Middle frontal gyrus (tissue), 1 donor: ENCODE data around the gene EEF1AKMT1.
A peak's percentile ranks its signal among the peaks of the same experiment; 100 is the strongest.

ENCODE experiments used
- DNase-seq: peaks from one replicate; pipeline ENCODE4 v3.0.0-alpha.2; 2015; ENCODE audit warnings: low spot score; ENCODE audit errors: extremely low spot score

Gene EEF1AKMT1

DNA sequence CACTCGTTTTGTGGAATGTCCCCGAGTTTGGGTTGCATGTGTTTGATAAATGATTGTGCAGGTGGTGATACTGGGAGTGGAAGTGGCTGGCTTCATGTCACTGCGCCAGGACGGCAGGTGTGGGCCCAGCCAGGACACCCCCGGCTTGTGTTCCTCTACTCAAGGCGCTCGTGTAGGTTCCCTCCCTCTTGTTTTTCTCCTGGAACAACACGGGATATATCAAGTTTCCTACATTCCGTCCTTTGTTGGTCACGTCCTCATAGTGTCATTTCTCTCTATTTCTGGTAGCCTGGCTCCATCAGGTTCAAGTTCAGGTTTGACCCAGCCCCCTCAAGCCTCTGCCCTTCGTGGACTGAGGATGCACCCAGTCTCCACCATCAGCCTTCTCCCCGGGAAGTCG is 54.0 kb downstream of the EEF1AKMT1 start:
- no peak for DNase-seq

DNA sequence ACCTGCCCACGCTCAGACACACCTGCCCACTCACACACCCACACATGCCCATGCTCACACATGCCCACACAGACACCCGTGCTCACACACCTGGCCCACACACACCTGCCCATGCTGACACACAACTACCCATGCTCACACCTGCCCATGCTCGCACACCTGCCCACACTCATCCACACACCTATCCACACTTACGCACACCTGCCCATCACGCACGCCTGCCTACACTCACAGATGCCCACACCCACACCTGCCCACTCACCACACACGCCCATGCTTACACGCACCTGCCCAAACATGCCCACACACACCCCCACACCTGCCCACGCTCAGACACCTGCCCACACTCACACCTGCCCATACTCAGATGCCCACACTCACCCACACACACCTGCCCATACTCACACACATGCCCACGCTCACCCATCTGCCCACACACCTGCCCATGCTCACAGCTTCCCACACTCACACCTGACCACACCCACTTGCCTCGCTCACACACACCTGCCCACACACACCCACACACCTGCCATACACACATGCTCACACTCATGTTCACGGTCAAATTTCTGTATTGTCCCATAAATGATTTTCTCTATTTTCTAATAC is 54.7 kb downstream of the EEF1AKMT1 start:
- no peak for DNase-seq

DNA sequence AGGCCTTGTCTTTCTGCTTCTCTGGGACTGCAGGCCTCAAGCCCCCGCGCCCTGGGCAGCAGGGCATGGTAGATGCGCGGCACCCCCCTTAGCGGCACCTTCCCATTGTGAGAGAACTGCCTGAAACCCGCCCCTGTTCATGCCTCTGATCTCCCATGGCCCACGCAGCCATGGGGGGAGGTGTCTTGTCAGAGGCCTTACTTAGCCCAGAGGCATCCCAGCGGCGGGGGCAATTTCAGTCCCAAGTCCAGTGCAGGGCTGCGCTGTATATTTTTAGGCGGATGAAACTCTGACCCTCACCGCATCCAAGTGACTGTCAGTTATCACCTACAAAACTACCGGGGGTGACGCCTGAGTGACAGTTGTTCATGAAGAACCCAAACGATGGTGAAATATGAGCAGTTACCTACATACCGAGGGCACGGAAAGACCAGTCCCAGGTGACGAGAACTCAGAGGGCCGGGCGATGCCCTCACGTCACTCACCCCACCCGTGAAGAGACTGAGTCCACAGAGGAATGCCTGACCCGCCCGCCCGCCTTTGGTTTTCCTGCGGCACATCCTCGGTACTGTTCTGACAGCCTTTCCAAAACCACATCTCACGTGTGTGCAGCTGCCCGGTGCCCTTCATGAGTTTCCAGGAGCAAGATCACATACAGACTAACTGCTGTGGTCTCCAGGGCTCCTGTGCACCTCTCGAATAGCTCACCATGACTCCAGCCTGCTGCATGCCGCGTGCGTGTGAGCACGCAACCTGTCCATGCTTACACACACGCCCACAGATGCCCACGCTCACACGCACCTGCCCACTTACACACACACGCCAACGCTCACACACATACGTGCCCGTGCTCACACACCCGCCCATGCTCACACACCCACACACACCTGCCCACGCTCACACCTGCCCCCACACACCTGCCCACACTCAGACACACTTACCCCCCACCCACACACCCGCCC is 55.9 kb downstream of the EEF1AKMT1 start:
- no peak for DNase-seq

DNA sequence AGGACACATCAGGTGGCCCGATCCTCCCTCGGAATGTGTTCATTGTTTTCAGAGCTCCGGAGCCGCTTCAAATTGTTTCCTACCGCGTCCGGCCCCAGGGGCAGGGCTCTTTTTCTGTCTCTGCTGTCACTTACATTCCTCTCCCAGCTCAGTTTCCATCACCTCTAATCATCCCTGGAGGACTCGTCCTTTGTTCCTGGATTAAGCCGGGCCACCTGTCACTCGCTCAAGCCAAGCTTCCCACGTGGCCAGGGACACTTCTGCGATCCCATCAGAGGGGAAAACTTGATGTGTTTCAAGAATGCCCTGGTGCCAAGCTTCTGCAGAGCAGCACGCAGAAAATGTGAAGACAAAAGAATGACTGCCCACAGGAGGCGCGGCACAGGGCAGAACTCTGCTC is 56.8 kb downstream of the EEF1AKMT1 start:
- no peak for DNase-seq

- DNase-seq, result no peak
Measured at GRCh38 chr13:20715330-20715712, 58.4 kb downstream of the EEF1AKMT1 start.

- no peak for DNase-seq
Measured at GRCh38 chr13:20714563-20715329, 59.0 kb downstream of the EEF1AKMT1 start.

GRCh38 chr13:20714161-20714560 is 59.6 kb downstream of the EEF1AKMT1 start:
- DNase-seq, result no peak

DNA sequence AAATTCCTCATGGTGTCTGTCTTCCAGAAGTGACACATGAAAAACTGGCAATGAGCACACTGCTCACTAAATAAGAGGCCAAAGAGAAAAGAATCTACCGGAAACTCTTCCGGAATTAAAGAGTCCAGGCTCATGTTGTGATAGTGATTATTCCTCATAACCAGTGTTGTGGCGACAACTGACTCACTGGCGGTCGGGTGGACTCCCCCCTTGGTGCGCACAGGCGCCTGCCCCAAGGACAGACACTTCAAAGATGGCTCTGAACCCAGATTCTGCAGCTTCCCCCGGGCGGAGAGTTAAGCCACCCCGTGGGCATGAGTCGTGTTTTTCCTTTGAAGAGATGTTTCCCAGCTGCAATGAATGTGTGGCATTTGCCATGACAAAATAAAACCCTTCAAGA is 60.0 kb downstream of the EEF1AKMT1 start:
- DNase-seq, result no peak

GRCh38 chr13:20713014-20713376 is 60.8 kb downstream of the EEF1AKMT1 start:
- DNase-seq, result no peak

- DNase-seq, result no peak
Measured at GRCh38 chr13:20711301-20712044, 62.3 kb downstream of the EEF1AKMT1 start.

- DNase-seq, result no peak
Measured at GRCh38 chr13:20709782-20710181, 64.0 kb downstream of the EEF1AKMT1 start.

DNA sequence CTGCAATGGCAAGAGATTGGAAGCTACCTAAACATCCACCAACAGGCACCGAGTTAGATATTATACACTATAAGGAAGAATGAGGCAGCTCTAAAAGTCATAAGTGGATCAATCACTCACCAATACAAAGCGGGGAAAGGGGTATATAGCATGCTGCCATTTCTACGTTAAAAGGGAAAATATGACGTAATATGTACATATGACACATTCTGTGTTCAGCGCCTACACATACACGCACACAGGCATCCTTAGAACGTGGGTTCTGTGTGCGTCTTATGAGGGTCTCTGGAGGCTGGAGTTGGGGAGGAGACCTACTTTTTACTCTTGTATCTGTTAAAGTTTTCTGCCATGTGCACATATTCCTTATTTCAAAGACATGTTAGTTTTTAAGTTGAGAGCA is 64.4 kb downstream of the EEF1AKMT1 start:
- no peak for DNase-seq

- DNase-seq, result no peak
Measured at GRCh38 chr13:20708216-20708615, 65.5 kb downstream of the EEF1AKMT1 start.

GRCh38 chr13:20706661-20707060 is 67.1 kb downstream of the EEF1AKMT1 start:
- no peak for DNase-seq

DNA sequence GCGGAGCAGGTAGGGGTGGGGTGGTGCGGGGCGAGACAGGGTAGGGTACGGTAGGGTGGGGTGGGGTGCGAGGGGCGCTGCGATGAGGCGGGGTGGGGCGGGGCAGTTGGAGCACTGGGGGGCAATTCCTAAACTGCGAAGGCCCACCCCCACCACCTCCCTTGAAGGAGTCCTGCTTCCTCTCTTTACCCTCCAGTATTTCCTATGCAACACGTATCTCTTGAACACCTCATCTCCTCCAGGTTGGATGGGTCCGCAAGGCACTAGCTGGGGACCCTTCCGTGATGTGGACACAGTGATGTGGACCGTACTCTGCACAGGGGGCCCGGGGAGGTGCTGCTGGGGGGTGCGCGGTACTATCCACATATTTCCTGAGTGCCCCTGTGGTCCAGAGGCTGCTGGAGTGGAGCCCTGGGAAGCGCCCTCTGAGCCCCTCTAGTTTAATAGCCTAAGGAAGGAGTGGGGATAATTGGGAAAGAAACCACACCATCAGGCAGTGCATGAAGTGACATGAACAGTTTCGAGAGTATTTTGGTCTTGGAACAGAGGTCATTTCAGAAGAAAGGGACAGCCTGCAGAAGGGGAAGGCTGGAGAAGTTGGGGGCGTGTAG is 69.2 kb downstream of the EEF1AKMT1 start:
- DNase-seq, result no peak

GRCh38 chr13:20703780-20704458 is 69.8 kb downstream of the EEF1AKMT1 start:
- peak; percentile 28 for DNase-seq

DNA sequence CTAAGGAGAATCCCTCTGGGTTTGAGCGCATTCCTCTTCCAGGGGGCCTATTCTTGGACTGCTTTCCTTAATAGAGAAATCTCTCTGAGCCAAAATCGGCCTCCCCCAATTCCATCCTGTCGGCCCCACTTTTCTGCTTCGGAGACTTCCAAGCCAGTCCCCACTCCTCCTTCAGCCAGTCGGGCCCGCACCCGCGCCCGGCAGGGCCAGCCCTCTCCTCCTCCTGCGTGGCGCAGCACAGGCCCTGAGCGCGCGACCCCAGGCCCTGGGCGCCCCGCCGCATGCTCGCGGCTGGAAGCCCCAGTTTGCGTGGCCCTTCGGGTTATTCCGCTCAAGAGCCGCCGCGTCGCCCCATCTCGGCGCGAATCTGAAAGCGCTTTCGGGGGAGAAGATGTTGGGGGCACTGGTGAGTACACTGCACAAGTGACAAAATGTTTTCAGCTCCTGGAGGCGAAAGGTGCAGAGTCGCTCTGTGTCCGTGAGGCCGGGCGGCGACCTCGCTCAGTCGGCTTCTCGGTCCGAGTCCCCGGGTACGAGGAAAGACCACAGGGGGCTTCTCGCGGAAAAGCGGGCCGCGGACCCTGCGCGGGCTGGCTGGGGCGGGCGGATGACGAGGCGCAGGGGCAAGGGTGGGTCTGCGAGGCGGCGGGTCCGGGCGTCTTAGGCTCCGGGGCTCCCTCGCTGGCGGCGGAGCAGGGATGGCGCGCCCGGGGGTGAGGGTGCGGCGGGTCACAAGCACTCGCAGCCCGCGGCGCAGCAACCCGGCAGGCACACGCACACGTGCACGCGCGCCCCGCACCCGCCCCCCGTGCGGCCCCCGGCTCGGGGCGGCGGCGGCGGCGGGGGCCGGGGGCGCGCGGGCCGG is 70.6 kb downstream of the EEF1AKMT1 start, which contains the start of gene IL17D:
TSS of gene IL17D (plus strand) at position 785 of the 865 bp plus-strand sequence. CDS start 303 bp downstream, outside the sequence.
- DNase-seq, result no peak

DNA sequence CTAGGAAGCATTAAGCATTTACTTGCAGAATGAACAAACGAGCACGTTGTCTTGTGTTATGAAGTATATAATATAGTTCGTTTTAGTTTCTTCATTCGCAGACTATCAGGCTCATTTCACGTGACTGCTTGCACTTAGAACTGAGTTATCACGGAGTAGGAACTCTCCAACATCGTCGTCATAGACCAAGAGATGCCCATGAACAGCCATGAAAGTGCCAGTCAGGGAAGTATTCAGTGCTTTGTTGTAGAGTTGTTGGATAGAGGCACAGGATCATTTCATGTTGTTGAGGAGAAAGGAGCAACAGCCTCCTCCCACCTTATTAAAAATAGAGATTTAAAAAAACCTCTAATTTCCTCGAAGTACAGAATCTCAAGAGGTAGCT is 71.2 kb downstream of the EEF1AKMT1 start:
- DNase-seq, result no peak

DNA sequence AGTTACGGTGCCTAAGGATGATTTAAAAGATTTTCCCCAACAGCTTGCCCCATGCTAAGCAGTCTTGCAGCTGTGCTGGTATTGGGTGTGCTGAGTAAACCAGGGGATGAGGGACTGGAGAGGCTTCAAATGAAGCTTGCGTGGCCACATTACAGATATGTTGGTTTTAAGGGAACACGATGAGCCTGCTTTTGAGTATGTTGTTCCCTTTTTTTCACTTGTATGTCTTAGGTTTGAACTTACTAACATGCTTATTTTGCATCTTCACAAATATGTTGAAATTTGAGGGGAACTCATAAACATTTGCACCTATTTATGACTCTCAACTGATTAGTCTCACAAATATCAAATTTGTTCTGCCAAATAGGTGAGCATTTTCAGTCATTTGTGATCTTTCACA is 72.3 kb downstream of the EEF1AKMT1 start:
- DNase-seq, result no peak
